DLD1 (cell line): ENCODE measurements around the gene PAEP.

ENCODE experiments used
- in situ Hi-C: cut with HindIII; loops from 2 replicates; pipeline ENCODE4 v1.10.0; 2017; ENCODE audit warnings: low sequenced_read_pairs

PAEP gene

GRCh38 chr9:135612981-135613910, 51.7 kb downstream of the PAEP start:
- in situ Hi-C loops = no loop called here

GRCh38 chr9:135613946-135614805, 52.6 kb downstream of the PAEP start:
- in situ Hi-C loops = no loop called here

- in situ Hi-C loops = no loop called here
Observed at GRCh38 chr9:135614821-135615665, 53.5 kb downstream of the PAEP start.

GRCh38 chr9:135615666-135616618, 54.4 kb downstream of the PAEP start:
- in situ Hi-C loops = no loop called here
